Measurements from ENCODE around the gene CDR2L.

The CDR2L gene

DNA sequence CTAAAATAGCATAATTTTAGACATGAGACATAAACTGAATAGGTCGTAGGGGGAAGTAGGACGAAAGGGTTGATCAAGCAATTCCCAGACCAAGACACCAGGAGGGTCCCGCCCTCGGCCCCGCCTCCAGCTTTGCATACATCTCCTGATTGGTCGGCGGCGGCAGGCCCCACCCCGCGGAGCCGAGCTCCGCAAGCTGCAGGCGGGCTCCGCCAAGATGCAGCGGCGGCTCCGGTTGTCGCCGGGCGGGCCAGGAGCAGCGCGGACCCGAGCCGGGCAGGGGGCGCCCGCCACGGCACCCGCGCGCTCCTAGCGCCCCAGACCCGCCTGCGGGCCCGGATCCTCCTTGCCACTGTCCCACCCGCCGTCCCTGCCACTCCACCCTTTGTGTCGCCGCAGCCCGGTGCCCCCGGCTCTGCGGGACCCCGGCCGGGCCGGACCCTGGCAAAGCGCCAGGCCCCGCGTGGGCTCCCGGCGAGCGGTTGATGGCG is at the start of gene CDR2L:
Gene CDR2L (plus strand): TSS at position 215 of the 491 bp plus-strand sequence. CDS start 412 bp downstream, outside the sequence.
- Histone ChIP-seq H3K79me2 (ENCODE audit: control insufficient read depth, insufficient read depth, low read length, unreplicated experiment) (peaks cover 30% of the 10 kb centered on the region), H3K27ac (ENCODE audit: low read depth, low read length) (peak within 1 kb of the TSS; percentile 74), H3K4me1 (ENCODE audit: control insufficient read depth, insufficient read depth, low read length, unreplicated experiment) (peaks cover 18% of the 10 kb centered on the region), H3K4me3 (ENCODE audit: low read depth, low read length) (peak within 1 kb of the TSS; percentile 80), H3K27me3 (ENCODE audit: insufficient read depth, low read length) (no peaks in the 10 kb centered on the region), H2AFZ (ENCODE audit: low read length, unreplicated experiment) (peak within 1 kb of the TSS; percentile 88), H3K36me3 (ENCODE audit: insufficient read depth, low read length) (no peaks in the 10 kb centered on the region)

DNA sequence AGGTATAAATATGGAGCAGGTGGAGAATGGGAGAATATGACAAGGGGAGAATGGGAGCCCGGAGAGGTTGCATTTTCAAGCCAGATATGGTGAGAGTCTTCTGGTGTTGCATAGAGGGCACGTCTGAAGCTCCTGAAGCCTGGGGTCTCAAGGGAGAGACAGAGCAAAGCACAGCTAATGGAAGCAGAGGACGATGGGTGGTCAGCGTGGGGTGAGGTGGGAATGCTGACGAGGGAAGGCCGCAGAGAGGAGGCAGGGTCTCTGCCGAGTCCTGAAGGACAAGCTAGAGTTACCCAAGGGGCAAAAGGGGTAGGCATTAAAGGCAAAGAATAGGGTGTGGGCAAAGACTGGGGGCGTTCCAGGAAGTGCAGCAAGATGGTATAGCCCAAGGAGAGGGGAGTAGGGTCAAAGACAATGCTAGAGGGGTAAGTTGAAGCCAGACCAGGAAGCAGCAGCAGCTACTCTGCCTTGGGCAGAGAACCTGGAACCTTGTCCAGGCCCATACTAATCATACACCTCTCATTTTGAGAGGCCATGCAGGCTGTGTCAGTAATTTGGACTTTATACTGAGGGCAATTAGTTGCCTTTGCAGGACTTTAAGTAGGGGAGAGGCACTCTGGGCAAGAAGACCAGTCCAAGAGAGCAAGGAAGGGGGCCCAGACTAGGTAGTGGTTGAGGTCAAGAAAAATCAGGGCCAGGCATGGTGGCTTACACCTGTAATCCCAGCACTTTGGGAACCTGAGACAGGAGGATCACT is 49.1 kb upstream of the CDR2L start:
- Histone ChIP-seq H3K27ac (ENCODE audit: low read depth, low read length) (no peak overlapping the region), H3K36me3 (ENCODE audit: insufficient read depth, low read length) (no peaks in the 10 kb centered on the region), H2AFZ (ENCODE audit: low read length, unreplicated experiment) (no peak overlapping the region), H3K4me3 (ENCODE audit: low read depth, low read length) (no peak overlapping the region), H3K4me1 (ENCODE audit: control insufficient read depth, insufficient read depth, low read length, unreplicated experiment) (no peaks in the 10 kb centered on the region), H3K27me3 (ENCODE audit: insufficient read depth, low read length) (peaks cover 92% of the 10 kb centered on the region), H3K79me2 (ENCODE audit: control insufficient read depth, insufficient read depth, low read length, unreplicated experiment) (no peaks in the 10 kb centered on the region)

DNA sequence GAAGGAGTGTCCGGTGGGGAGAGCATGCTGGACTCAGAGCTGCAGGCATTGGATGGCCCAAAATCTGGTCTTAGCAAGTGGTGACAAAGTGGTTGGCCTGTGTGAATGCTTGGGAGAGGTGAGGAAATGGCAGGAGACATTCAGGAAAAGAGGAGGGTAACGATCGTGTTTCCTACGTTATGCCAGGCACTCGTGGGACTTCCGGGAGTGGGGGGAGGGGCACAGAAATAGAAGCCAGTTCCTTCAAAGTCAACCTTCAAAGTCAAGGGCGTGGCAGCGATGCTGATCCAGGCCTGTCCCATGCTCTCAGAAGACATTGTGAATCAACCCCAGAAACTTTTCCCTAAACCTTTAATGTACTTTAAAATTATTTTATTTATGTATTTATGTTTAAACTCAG is 47.9 kb upstream of the CDR2L start:
- no peak overlapping the region for H2AFZ ChIP-seq (ENCODE audit: low read length, unreplicated experiment)
- peaks cover 90% of the 10 kb centered on the region for H3K27me3 ChIP-seq (ENCODE audit: insufficient read depth, low read length)
- H3K4me1 ChIP-seq (ENCODE audit: control insufficient read depth, insufficient read depth, low read length, unreplicated experiment) = no peaks in the 10 kb centered on the region

GRCh38 chr17:74941128-74941725 is 46.2 kb upstream of the CDR2L start:
- Histone ChIP-seq H3K36me3 (ENCODE audit: insufficient read depth, low read length) (no peaks in the 10 kb centered on the region), H3K27me3 (ENCODE audit: insufficient read depth, low read length) (peaks cover 83% of the 10 kb centered on the region), H3K27ac (ENCODE audit: low read depth, low read length) (no peak overlapping the region), H3K4me3 (ENCODE audit: low read depth, low read length) (no peak overlapping the region), H3K79me2 (ENCODE audit: control insufficient read depth, insufficient read depth, low read length, unreplicated experiment) (no peaks in the 10 kb centered on the region), H3K4me1 (ENCODE audit: control insufficient read depth, insufficient read depth, low read length, unreplicated experiment) (no peaks in the 10 kb centered on the region), H2AFZ (ENCODE audit: low read length, unreplicated experiment) (no peak overlapping the region)

More for the DNA sequence above, 47.9 kb upstream of the CDR2L start:
- no peaks in the 10 kb centered on the region for H3K36me3 ChIP-seq (ENCODE audit: insufficient read depth, low read length)
- H3K79me2 ChIP-seq (ENCODE audit: control insufficient read depth, insufficient read depth, low read length, unreplicated experiment) = no peaks in the 10 kb centered on the region
- H3K27ac ChIP-seq (ENCODE audit: low read depth, low read length) = no peak overlapping the region
- H3K4me3 ChIP-seq (ENCODE audit: low read depth, low read length) = no peak overlapping the region

DNA sequence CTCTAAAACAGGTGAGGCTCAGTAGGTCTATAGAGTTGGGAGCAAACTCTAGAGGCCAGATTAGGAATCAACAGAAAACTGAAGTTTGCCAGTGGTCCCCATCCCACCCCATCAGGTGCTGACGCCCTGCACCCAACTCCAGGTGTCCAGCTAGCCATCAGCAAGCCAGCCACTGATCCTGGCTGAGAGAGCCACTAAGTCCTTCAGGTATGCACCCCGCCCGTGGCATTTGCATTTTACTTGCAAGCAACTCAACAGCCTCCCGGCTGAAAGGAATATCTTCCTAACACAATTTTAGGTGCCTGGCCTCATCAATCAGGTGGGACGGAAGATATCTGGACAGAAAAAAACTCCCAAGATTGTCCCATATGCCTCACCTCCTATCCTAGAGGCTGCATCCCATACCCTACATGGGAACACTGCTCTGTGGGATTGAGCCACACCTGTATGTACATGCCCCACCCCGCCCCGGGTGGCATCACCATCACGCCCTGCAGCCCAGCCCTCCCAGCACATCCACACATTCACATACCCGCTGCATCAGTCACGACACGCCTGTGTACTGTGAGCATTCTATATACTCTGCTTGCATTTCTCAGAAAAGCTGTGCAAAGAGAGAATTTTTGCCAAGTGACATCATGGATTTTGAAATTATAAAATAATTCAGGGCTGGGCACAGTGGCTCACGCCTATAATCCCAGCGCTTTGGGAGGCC is 43.5 kb upstream of the CDR2L start:
- peaks cover 74% of the 10 kb centered on the region for H3K27me3 ChIP-seq (ENCODE audit: insufficient read depth, low read length)
- no peaks in the 10 kb centered on the region for H3K79me2 ChIP-seq (ENCODE audit: control insufficient read depth, insufficient read depth, low read length, unreplicated experiment)
- H3K36me3 ChIP-seq (ENCODE audit: insufficient read depth, low read length) = no peaks in the 10 kb centered on the region
- H2AFZ ChIP-seq (ENCODE audit: low read length, unreplicated experiment) = no peak overlapping the region
- H3K27ac ChIP-seq (ENCODE audit: low read depth, low read length) = no peak overlapping the region
- H3K4me1 ChIP-seq (ENCODE audit: control insufficient read depth, insufficient read depth, low read length, unreplicated experiment) = no peaks in the 10 kb centered on the region
- no peak overlapping the region for H3K4me3 ChIP-seq (ENCODE audit: low read depth, low read length)

GRCh38 chr17:74945543-74945942 is 41.9 kb upstream of the CDR2L start:
- no peaks in the 10 kb centered on the region for H3K4me1 ChIP-seq (ENCODE audit: control insufficient read depth, insufficient read depth, low read length, unreplicated experiment)
- H3K27ac ChIP-seq (ENCODE audit: low read depth, low read length) = no peak overlapping the region
- H3K36me3 ChIP-seq (ENCODE audit: insufficient read depth, low read length) = no peaks in the 10 kb centered on the region
- H3K27me3 ChIP-seq (ENCODE audit: insufficient read depth, low read length) = peaks cover 70% of the 10 kb centered on the region
- no peak overlapping the region for H3K4me3 ChIP-seq (ENCODE audit: low read depth, low read length)
- H3K79me2 ChIP-seq (ENCODE audit: control insufficient read depth, insufficient read depth, low read length, unreplicated experiment) = no peaks in the 10 kb centered on the region
- no peak overlapping the region for H2AFZ ChIP-seq (ENCODE audit: low read length, unreplicated experiment)

DNA sequence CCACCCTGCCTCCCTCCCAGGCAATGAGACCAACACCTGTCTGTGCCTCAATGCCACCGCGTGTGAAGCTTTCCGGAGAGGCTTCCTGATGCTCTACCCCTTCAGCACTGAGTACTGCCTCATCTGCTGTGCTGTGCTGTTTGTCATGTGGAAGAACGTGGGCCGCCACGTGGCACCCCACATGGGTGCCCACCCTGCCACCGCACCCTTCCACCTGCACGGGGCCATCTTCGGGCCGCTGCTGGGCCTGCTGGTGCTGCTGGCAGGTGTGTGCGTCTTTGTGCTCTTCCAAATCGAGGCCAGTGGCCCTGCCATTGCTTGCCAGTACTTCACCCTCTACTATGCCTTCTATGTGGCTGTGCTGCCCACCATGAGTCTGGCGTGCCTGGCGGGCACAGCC is 40.8 kb upstream of the CDR2L start:
- no peak overlapping the region for H2AFZ ChIP-seq (ENCODE audit: low read length, unreplicated experiment)
- no peaks in the 10 kb centered on the region for H3K79me2 ChIP-seq (ENCODE audit: control insufficient read depth, insufficient read depth, low read length, unreplicated experiment)
- H3K36me3 ChIP-seq (ENCODE audit: insufficient read depth, low read length) = no peaks in the 10 kb centered on the region
- H3K4me1 ChIP-seq (ENCODE audit: control insufficient read depth, insufficient read depth, low read length, unreplicated experiment) = no peaks in the 10 kb centered on the region
- H3K27me3 ChIP-seq (ENCODE audit: insufficient read depth, low read length) = peaks cover 71% of the 10 kb centered on the region
- no peak overlapping the region for H3K27ac ChIP-seq (ENCODE audit: low read depth, low read length)
- no peak overlapping the region for H3K4me3 ChIP-seq (ENCODE audit: low read depth, low read length)

DNA sequence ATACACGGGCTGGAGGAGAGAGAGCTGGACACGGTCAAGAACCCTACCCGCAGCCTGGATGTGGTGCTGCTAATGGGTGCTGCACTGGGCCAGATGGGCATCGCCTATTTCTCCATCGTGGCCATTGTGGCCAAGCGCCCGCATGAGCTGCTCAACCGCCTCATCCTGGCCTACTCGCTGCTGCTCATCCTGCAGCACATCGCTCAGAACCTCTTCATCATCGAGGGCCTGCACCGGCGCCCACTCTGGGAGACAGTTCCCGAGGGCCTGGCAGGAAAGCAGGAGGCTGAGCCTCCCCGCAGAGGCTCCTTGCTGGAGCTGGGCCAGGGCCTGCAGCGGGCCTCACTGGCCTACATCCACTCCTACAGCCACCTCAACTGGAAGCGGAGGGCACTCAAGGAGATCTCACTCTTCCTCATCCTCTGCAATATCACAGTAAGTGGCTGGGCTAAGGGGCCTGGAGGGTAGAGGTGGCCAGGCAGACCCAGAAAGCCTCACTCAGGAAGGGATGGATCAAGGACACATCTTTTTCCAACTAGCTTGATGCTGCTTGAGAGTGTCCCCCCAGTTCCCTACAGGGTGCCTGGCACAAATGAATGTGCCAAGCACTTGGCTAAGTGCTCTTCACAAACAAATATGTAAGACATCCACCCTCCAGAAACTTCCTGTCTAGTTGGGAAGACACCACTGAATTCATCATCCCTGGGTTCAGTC is 40.2 kb upstream of the CDR2L start:
- no peaks in the 10 kb centered on the region for H3K79me2 ChIP-seq (ENCODE audit: control insufficient read depth, insufficient read depth, low read length, unreplicated experiment)
- H3K27me3 ChIP-seq (ENCODE audit: insufficient read depth, low read length) = peaks cover 67% of the 10 kb centered on the region
- H2AFZ ChIP-seq (ENCODE audit: low read length, unreplicated experiment) = no peak overlapping the region
- H3K36me3 ChIP-seq (ENCODE audit: insufficient read depth, low read length) = no peaks in the 10 kb centered on the region
- H3K4me3 ChIP-seq (ENCODE audit: low read depth, low read length) = no peak overlapping the region
- H3K27ac ChIP-seq (ENCODE audit: low read depth, low read length) = no peak overlapping the region
- H3K4me1 ChIP-seq (ENCODE audit: control insufficient read depth, insufficient read depth, low read length, unreplicated experiment) = no peaks in the 10 kb centered on the region

DNA sequence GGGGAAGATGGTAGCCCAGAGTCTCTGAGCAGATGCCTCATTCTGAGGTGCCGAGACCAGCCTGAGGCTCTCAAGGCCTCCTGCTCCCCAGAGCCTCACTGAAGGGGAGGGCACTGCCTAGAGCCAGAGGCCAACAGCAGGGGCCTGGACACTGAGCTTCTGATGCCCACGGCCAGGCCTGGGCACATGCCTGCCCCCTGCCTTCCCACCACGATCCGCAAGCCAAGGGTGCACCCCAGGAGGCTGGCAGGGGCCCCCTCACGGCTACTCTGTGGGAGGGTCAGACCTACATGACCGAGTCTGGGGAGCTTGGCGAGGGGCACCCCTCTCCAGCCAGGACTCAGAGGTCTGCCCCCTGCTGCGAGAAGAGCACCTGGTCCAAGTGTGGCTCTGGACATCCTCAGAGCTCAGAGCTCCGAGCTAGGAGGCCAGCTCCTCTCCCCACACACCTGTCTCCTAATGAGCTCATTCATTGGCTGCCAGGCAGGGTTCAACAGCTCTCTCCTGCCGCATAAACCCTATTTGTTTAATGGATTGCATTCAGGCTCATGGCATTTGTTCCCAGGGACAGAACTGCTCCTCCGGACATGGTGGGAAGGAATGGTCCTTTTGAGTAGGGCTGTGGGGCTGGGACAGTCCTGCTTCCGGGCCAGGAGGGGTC is 37.8 kb upstream of the CDR2L start:
- no peak overlapping the region for H3K4me3 ChIP-seq (ENCODE audit: low read depth, low read length)
- peaks cover 50% of the 10 kb centered on the region for H3K27me3 ChIP-seq (ENCODE audit: insufficient read depth, low read length)
- no peaks in the 10 kb centered on the region for H3K36me3 ChIP-seq (ENCODE audit: insufficient read depth, low read length)
- no peaks in the 10 kb centered on the region for H3K79me2 ChIP-seq (ENCODE audit: control insufficient read depth, insufficient read depth, low read length, unreplicated experiment)
- H3K27ac ChIP-seq (ENCODE audit: low read depth, low read length) = no peak overlapping the region
- no peak overlapping the region for H2AFZ ChIP-seq (ENCODE audit: low read length, unreplicated experiment)
- H3K4me1 ChIP-seq (ENCODE audit: control insufficient read depth, insufficient read depth, low read length, unreplicated experiment) = no peaks in the 10 kb centered on the region

DNA sequence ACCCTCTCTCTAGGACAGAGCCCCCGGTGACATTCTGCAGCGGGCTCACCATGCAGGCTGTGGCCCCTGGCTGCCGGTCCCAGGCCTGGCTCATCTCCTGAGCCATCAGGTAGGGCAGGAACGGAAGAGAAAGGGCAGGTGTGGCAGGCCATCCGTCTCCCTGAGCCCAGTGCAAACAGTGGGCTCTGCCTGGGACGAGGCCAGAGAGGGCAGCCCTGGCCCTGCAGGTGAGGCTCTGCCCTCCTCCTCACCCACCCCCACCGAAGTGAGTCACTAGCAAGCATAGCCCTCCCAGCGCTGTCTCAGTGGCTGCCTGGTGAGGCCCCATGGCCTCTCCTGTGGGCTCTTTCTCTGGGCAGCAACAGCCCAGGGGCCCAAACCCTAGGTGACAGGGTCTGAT is 37.2 kb upstream of the CDR2L start:
- no peaks in the 10 kb centered on the region for H3K4me1 ChIP-seq (ENCODE audit: control insufficient read depth, insufficient read depth, low read length, unreplicated experiment)
- no peak overlapping the region for H3K27ac ChIP-seq (ENCODE audit: low read depth, low read length)
- no peak overlapping the region for H2AFZ ChIP-seq (ENCODE audit: low read length, unreplicated experiment)
- H3K36me3 ChIP-seq (ENCODE audit: insufficient read depth, low read length) = no peaks in the 10 kb centered on the region
- no peaks in the 10 kb centered on the region for H3K79me2 ChIP-seq (ENCODE audit: control insufficient read depth, insufficient read depth, low read length, unreplicated experiment)
- no peak overlapping the region for H3K4me3 ChIP-seq (ENCODE audit: low read depth, low read length)
- H3K27me3 ChIP-seq (ENCODE audit: insufficient read depth, low read length) = peaks cover 47% of the 10 kb centered on the region

Data from ACC112 (cell line).